GM06990 (cell line): ENCODE data around the gene SLC66A2.
A peak's percentile ranks its signal among the peaks of the same experiment; 100 is the strongest.

Experiments
- DNase-seq: peaks from one replicate; pipeline ENCODE4 v3.0.0-alpha.2; 2011; ENCODE audit not compliant: insufficient read length; ENCODE audit errors: extremely low read depth
- H3K27me3 ChIP-seq: replicated peaks from 2 replicates; pipeline ENCODE4 v1.6.0; 2011; ENCODE audit warnings: low read length; ENCODE audit not compliant: control insufficient read depth, insufficient read depth
- H3K36me3 ChIP-seq: 2 replicates; pipeline ENCODE4 v1.5.1; 2011; ENCODE audit warnings: low read length; ENCODE audit not compliant: control insufficient read depth, insufficient read depth
- H3K4me3 ChIP-seq: replicated peaks from 2 replicates; pipeline ENCODE4 v1.5.1; 2011; ENCODE audit warnings: low read depth, mild to moderate bottlenecking, control low read depth, low read length
- CTCF ChIP-seq: IDR thresholded peaks from 2 replicates; pipeline ENCODE4 v1.5.1; 2011; ENCODE audit warnings: low read length, control low read depth, mild to moderate bottlenecking, inconsistent platforms; ENCODE audit not compliant: insufficient read depth, poor library complexity, severe bottlenecking

The SLC66A2 gene

DNA sequence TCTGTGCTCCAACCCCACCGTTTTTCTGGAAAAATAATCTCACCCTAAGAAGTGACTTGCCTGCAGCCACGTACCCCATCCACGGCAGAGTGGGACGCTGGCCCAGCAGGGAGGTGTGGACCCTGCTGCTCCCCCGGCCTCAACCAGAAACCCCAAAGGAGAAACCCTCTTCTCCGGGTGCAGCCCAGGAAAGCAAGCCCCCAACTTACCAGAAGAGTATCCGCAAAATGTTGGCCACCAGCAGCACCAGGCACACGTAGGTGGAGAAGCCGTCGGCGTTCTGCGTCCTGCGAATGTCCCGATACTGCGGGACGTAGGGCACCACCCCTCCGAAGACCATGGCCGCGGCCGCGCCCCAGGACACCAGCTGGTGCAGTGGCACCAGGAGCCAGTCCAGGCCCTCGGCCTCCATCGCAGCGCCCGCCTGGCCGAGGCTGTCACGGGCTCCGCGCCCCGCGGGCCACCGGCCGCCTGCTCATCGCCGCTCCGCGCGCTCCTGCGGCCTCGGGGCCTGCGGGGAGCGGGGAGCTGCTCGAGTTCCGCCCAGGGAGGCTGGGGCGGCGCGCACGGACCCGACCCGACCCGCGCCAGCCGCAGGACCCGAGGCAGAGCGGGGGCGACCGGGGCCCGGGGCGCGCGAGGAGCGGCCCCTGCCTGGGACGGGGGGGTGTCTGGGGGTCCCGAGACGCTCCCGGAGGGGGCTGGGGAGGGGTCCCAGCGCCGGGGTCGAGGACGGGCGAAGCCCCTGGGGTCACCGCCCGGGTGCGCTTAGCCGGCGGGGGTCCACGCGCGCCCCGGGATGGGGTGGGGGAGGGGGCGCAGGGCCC is 725 bp downstream of the SLC66A2 start:
- peak overlapping the region; percentile 87 for H3K4me3 ChIP-seq
- H3K27me3 ChIP-seq = no peaks in the 10 kb centered on the region
- TF ChIP-seq CTCF = no peak
- H3K36me3 ChIP-seq = no peaks in the 10 kb centered on the region; the same call in none of the 2 replicates
- DNase-seq = peak; percentile 55

DNA sequence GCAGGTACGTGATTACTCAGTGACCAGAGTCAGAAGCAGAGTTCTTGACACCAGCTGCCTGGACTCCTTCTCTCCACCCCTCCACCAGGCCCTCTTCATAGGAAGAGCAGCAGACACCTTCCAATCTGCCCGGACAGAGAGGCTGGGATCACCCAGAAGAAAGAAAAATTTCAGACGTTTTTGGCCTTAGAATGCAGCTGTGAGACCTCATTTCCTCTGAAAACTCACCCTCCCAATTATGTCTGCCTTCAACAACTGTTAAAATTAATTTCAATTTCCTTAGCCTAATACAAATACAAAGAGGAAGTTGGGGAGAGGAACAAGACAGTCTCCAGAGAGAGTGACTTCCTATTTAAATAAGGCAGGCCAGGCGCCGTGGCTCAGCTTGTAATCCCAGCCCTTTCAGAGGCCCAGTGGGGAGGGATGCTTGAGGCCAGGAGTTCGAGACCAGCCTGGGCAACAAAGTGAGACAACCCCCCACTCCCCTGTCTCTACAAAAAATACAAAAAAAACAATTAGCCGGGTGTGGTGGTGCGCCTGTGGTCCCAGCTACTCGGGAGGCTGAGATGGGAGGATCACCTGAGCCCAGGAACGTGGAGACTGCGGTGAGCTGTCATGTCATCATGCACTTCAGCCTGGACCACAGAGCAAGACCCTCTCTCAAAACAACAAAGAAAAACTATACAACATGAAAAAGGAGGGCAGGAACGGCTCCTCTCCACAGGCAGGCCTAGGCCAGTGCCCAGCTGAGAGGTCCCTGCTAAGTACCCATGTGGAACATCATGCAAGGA is 1.6 kb downstream of the SLC66A2 start:
- no peaks in the 10 kb centered on the region for H3K27me3 ChIP-seq
- peak; percentile 44 for DNase-seq
- H3K4me3 ChIP-seq = peak overlapping the region; percentile 87
- H3K36me3 ChIP-seq = no peaks in the 10 kb centered on the region; the same call in none of the 2 replicates
- no peak for TF ChIP-seq CTCF

DNA sequence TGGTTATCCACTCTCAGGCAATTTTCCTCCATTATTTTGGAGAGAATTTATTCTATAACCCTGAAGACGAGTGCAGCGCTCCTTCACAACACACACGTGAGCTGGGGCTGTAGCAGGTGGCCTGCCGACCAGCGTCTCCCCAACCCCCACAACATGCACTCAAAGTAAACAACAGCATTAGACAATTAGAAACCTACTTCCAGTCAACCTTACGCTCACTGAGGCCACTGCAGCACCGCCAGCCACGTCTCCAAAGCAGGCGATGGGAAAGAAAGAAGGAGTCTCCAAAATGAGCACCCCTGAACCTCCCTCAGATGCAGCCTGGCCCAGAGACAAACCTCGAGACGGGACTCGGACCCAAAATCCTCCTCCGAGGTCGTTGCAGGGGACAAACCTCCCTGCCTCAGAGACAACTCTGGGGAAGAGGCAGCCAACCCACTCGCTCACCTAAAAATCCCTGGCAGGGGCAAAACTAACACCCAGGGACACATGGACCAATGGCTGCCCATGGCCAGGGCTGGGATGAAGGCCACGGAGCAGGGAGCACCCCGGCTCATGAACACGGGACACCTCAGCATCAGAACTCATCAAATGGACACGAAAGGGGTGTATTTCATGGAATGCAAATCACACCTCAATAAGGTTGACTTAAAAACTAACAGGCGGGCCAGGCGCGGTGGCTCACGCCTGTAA is 2.6 kb downstream of the SLC66A2 start:
- no peak for TF ChIP-seq CTCF
- Histone ChIP-seq H3K27me3 (no peaks in the 10 kb centered on the region), H3K36me3 (no peaks in the 10 kb centered on the region; the same call in none of the 2 replicates), H3K4me3 (no peak overlapping the region)
- DNase-seq = no peak

DNA sequence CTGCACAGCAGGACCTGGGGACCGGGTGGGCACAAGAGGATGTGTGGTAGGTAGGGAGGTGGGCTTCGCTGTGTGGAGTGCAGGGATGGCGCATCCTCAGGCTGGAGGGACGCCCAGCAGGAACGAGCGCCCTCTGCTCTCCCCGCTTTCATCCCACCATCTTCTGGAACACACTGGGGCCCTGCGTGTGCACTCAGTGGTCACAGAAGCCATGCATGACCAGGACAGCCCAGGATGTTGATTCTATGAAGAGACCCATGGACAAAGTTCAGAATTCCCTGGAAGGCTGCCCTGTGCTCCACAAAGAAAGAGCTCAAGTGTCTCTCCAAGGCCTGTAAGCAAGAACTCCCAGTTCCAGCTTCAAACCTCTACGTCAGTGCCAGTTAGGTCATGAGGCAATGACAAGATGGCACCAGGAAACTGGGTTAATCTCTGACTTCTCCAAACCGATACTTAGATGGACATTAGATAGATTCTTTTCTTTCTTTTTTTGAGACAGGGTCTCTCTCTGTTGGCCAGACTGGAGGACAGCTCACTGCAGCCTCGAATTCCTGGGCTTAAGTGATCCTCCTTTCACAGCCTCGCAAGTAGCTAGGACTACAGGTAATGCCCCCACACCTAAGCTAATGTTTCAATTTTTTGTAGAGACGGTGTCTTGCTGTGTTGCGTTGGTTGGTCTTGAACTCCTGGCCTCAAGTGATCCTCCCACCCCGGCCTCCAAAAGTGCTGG is 3.4 kb downstream of the SLC66A2 start:
- no peak for DNase-seq
- H3K4me3 ChIP-seq = no peak overlapping the region
- no peaks in the 10 kb centered on the region; the same call in none of the 2 replicates for H3K36me3 ChIP-seq
- no peak for TF ChIP-seq CTCF
- H3K27me3 ChIP-seq = no peaks in the 10 kb centered on the region

DNA sequence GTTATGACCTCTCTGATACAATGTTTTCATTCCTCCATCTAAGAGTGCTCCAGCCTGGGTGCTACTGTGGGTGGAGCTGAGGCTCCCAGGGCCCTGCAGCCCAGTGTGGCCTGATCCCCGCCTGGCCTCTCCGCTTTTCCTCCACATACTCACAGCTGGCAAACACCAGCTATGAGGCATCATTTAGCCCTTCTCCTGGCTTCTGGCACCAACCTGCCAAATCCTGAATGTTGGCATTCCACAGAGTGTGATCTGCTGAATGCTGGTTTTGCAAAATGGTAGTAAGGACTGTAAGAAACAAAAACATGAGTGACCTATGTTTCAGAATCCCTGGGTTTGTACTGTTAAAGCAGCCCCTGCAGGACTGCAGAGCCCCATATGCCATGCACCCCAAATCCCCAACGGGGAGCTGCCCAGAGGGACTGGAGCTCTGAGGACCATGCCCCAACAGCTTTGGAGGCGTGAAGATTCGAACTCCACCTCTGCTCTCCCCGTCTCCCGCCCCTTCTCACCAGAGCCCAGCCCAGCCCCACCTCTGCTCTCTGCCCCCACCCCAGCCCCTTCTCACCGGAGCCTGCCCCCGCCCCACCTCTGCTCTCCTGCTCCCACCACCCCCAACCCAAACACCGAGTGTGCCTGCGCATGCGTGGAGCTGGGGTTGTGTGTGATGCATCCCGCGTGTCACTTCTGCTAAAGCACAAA is 4.2 kb downstream of the SLC66A2 start:
- Histone ChIP-seq H3K27me3 (no peaks in the 10 kb centered on the region), H3K36me3 (peaks cover 3% of the 10 kb centered on the region), H3K4me3 (no peak overlapping the region)
- no peak for TF ChIP-seq CTCF
- DNase-seq = no peak
